HCT116 (cell line): ENCODE results near the gene ABCA8. TPM values are rescaled to one million over a fixed set of nuclear protein-coding genes. Genes with fewer than 3 reads are reported as not detected.

Source experiments
- CBX3 ChIP-seq: IDR thresholded peaks from 2 replicates; pipeline ENCODE4 v1.6.1; 2012; ENCODE audit warnings: low read depth
- CEBPB ChIP-seq: IDR thresholded peaks from 2 replicates; pipeline ENCODE4 v1.6.1; 2012; ENCODE audit warnings: low read depth
- ELF1 ChIP-seq: IDR thresholded peaks from 2 replicates; pipeline ENCODE4 v1.6.1; 2012; ENCODE audit warnings: low read depth, borderline replicate concordance
- EZH2 ChIP-seq: fragments of 200-600 bp; sonication (generic); IDR thresholded peaks from 2 replicates; pipeline ENCODE4 v1.6.1; 2017; ENCODE audit warnings: antibody characterized with exemption, mixed run types
- EZH2phosphoT487 ChIP-seq: fragments of 200-600 bp; IDR thresholded peaks from 2 replicates; pipeline ENCODE4 v1.6.1; 2018; ENCODE audit warnings: antibody characterized with exemption, borderline replicate concordance
- POLR2AphosphoS5 ChIP-seq: IDR thresholded peaks from 2 replicates; pipeline ENCODE4 v1.6.1; 2011; ENCODE audit warnings: mild to moderate bottlenecking, low read depth, low read length, moderate library complexity
- RAD21 ChIP-seq: IDR thresholded peaks from 2 replicates; pipeline ENCODE4 v1.6.1; 2012; ENCODE audit warnings: low read depth, mild to moderate bottlenecking
- SIN3A ChIP-seq: IDR thresholded peaks from 2 replicates; pipeline ENCODE4 v1.6.1; 2012; ENCODE audit warnings: low read depth
- SRF ChIP-seq: IDR thresholded peaks from 2 replicates; pipeline ENCODE4 v1.6.1; 2012; ENCODE audit warnings: low read depth
- YY1 ChIP-seq: IDR thresholded peaks from 2 replicates; pipeline ENCODE4 v1.6.1; 2011; ENCODE audit warnings: low read length, low read depth, moderate library complexity, mild to moderate bottlenecking; ENCODE audit not compliant: insufficient replicate concordance; ENCODE audit errors: extremely low read depth
- ZNF274 ChIP-seq: fragments of 200-500 bp; sonication (Bioruptor generic); IDR thresholded peaks from 2 replicates; pipeline ENCODE4 v1.6.1; 2014; ENCODE audit warnings: mild to moderate bottlenecking, low read depth, low read length, inconsistent platforms
- total RNA-seq: library from RNA; stranded (reverse); gene quantifications from one replicate; pipeline ENCODE4 v1.2.1, GENCODE V29; 2021; ENCODE audit not compliant: unreplicated experiment
- TF ChIP-seq, protein P1 (sequence below), 3 experiments: fragments of 200-600 bp in 1 of 3; sonication (generic) in 1 of 3; IDR thresholded peaks in 2 of 3; conservative IDR thresholded peaks in 1 of 3; 2 replicates each; pipeline ENCODE4 v1.5.1; 2012 to 2017; ENCODE audit warnings: low read depth in 2 of 3, low read length in 2 of 3, antibody characterized with exemption in 1 of 3, borderline replicate concordance in 1 of 3, control low read depth in 1 of 3, mild to moderate bottlenecking in 1 of 3, mixed read lengths in 1 of 3, mixed run types in 1 of 3, moderate library complexity in 1 of 3; ENCODE audit not compliant: insufficient read depth in 1 of 3
- TF ChIP-seq, protein P2 (sequence below): IDR thresholded peaks from 2 replicates; pipeline ENCODE4 v1.6.1; 2012
- TF ChIP-seq, protein P3 (sequence below): IDR thresholded peaks from 2 replicates; pipeline ENCODE4 v1.6.1; 2012

Gene ABCA8
- total RNA-seq, 1 experiment from 2014 or later: 0.44 TPM

DNA sequence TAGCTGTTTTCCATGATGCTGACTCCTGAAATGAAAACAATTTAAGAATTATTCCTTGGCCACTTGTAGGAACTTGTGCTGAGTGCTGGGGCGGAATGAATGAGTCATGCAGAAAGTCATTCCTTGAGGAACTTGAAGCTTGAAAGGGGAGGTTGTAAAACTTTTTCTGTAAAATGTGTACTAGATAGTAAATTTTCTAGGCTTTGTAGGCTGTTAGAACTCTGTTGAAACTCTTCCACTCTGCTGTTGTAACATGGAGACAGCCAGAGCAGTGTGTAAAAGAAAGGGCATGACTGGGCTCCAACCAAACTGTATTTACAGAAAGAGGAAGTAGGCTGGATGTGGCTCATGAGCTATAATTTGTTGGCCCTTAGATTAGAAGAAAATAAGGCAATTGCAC lies 46.1 kb downstream of the ABCA8 start (continued):
- TF ChIP-seq, protein P1, sequence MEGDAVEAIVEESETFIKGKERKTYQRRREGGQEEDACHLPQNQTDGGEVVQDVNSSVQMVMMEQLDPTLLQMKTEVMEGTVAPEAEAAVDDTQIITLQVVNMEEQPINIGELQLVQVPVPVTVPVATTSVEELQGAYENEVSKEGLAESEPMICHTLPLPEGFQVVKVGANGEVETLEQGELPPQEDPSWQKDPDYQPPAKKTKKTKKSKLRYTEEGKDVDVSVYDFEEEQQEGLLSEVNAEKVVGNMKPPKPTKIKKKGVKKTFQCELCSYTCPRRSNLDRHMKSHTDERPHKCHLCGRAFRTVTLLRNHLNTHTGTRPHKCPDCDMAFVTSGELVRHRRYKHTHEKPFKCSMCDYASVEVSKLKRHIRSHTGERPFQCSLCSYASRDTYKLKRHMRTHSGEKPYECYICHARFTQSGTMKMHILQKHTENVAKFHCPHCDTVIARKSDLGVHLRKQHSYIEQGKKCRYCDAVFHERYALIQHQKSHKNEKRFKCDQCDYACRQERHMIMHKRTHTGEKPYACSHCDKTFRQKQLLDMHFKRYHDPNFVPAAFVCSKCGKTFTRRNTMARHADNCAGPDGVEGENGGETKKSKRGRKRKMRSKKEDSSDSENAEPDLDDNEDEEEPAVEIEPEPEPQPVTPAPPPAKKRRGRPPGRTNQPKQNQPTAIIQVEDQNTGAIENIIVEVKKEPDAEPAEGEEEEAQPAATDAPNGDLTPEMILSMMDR (IDR thresholded peaks at IDR 0.05 in 2 of 3, conservative IDR thresholded peaks at IDR 0.05 in 1 of 3; ENCODE audit: borderline replicate concordance in 1 of 3, insufficient read depth in 1 of 3, low read depth in 2 of 3, low read length in 2 of 3): no peak
- no peak for TF ChIP-seq YY1
- no peak for TF ChIP-seq EZH2
- TF ChIP-seq SIN3A: 0 out of 2 replicates have a peak, but pooled peaks have one; percentile 41
- TF ChIP-seq CEBPB: peak; percentile 48; the same call in 1 of the 2 replicates
- TF ChIP-seq SRF: 0 out of 2 replicates have a peak, but pooled peaks have one; percentile 59
- no peak for TF ChIP-seq EZH2phosphoT487
- peak; percentile 21; the same call in 1 of the 2 replicates for TF ChIP-seq ELF1
- TF ChIP-seq RAD21: 0 out of 2 replicates have a peak, but pooled peaks have one; percentile 12
- peak; percentile 89 for TF ChIP-seq CBX3
- TF ChIP-seq, protein P2, sequence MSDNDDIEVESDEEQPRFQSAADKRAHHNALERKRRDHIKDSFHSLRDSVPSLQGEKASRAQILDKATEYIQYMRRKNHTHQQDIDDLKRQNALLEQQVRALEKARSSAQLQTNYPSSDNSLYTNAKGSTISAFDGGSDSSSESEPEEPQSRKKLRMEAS: no peak
- no peak for TF ChIP-seq POLR2AphosphoS5
- no peak for TF ChIP-seq ZNF274
- TF ChIP-seq, protein P3, sequence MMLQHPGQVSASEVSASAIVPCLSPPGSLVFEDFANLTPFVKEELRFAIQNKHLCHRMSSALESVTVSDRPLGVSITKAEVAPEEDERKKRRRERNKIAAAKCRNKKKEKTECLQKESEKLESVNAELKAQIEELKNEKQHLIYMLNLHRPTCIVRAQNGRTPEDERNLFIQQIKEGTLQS: 0 out of 2 replicates have a peak, but pooled peaks have one; percentile 13
- TF ChIP-seq, all 23 proteins: peak for 12
